ENCODE measurements around the gene ACOT11. TPM values are rescaled to one million over a fixed set of nuclear protein-coding genes. Genes with fewer than 3 reads are reported as not detected.
"Not testable (repeated sequence)": the region's sequence is repeated elsewhere in the genome, so short reads cannot be mapped to it uniquely, and the experiment has no call there.

Gene ACOT11
- total RNA-seq, 1 donor from 2014 or later: 5.0 TPM

DNA sequence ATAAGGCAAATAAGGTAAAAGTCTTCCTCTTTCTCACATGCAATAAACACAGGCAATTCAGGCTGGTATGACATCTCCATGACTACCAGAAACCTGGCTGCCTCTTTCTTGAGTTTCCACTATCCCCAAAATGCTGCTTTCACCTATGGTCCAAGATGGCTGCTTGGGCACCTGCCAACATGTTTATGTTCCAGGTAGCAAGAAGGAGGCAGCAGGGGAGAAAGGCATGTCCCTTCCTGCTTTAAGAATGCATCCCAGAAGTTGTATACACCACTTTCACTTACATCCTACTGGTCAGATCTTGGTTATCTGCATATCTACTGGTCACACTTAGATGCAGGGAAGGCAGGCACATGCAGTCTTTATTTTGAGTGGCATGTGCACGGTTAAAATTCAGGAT is 19.4 kb upstream of the ACOT11 start:
- H3K27me3 ChIP-seq: no peaks in the 10 kb centered on the region
- DNase-seq: no peak
- no peak overlapping the region for H3K4me3 ChIP-seq
- intact Hi-C loops (cut with DNase I): no loop called here
- no peak overlapping the region for H3K27ac ChIP-seq
- no peak for ATAC-seq
- TF ChIP-seq, protein P1, sequence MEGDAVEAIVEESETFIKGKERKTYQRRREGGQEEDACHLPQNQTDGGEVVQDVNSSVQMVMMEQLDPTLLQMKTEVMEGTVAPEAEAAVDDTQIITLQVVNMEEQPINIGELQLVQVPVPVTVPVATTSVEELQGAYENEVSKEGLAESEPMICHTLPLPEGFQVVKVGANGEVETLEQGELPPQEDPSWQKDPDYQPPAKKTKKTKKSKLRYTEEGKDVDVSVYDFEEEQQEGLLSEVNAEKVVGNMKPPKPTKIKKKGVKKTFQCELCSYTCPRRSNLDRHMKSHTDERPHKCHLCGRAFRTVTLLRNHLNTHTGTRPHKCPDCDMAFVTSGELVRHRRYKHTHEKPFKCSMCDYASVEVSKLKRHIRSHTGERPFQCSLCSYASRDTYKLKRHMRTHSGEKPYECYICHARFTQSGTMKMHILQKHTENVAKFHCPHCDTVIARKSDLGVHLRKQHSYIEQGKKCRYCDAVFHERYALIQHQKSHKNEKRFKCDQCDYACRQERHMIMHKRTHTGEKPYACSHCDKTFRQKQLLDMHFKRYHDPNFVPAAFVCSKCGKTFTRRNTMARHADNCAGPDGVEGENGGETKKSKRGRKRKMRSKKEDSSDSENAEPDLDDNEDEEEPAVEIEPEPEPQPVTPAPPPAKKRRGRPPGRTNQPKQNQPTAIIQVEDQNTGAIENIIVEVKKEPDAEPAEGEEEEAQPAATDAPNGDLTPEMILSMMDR (IDR thresholded peaks at IDR 0.05): no peak
- H3K4me1 ChIP-seq: no peaks in the 10 kb centered on the region
- H3K36me3 ChIP-seq: no peaks in the 10 kb centered on the region
- H3K9me3 ChIP-seq: no peaks in the 10 kb centered on the region

DNA sequence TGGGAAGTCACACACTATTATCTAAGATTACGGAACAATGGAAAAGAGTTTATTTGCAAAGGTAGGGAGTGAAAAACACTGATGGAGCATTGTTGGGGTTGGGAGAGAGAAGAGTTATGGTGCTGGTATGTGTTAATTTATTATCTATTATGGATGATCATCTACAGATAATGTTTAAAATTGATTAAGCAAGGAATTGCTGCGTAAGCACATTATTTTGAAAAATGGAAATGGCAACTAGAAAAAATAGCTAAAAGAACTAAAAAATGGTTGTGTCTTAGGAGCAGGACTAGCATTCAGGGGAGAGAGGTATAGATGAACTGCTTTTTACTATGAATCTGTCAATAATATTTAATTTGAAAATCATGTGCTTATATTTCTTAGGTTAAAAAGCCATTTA is 16.0 kb upstream of the ACOT11 start:
- TF ChIP-seq, protein P1 (IDR thresholded peaks at IDR 0.05): no peak
- Histone ChIP-seq H3K9me3 (no peaks in the 10 kb centered on the region), H3K27me3 (no peaks in the 10 kb centered on the region), H3K4me3 (no peak overlapping the region), H3K36me3 (no peaks in the 10 kb centered on the region), H3K27ac (no peak overlapping the region), H3K4me1 (no peaks in the 10 kb centered on the region)
- no peak for ATAC-seq
- intact Hi-C loops (cut with DNase I): no loop called here
- no peak for DNase-seq

DNA sequence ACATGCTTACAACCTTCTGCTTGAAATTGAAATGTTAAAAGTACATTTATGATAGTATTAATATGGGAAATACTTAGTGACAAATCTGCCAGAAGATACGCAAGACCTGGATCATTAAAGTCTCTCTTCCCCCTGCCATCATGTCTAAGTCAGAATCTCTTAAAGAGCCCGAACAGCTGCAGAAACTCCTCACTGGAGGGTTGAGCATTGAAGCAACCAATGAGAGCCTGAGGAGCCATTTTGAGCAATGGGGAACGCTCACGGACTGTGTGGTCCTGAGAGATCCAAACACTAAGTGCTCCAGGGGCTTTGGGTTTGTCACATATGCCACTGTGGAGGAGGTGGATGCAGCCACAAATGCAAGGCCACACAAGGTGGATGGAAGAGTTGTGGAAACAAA is 11.4 kb upstream of the ACOT11 start:
- H3K36me3 ChIP-seq; DNase-seq; H3K4me1 ChIP-seq; H3K9me3 ChIP-seq; H3K27ac ChIP-seq; H3K4me3 ChIP-seq; H3K27me3 ChIP-seq; ATAC-seq; intact Hi-C loops (cut with DNase I): not testable (repeated sequence)

DNA sequence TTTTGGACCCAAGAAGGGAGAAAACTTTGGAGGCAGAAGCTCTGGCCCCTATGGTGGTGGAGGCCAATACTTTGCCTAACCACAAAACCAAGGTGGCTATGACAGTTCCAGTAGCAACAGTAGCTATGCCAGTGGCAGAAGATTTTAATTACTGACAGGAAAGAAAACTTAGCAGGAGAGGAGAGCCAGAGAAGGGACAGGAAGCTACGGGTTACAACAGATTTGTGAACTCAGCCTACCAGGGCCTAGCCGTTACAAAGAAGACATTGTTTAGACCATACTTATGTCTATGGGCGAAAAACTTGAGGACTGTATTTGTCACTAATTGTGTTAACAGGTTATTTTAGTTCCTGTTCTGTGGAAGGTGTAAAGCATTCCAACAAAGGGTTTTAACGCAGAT is 10.4 kb upstream of the ACOT11 start:
- Histone ChIP-seq H3K36me3 (no peaks in the 10 kb centered on the region), H3K27me3 (no peaks in the 10 kb centered on the region), H3K9me3 (no peaks in the 10 kb centered on the region), H3K4me3 (no peak overlapping the region), H3K27ac (no peak overlapping the region), H3K4me1 (peaks cover 9% of the 10 kb centered on the region)
- intact Hi-C loops (cut with DNase I): no loop called here
- TF ChIP-seq, protein P1 (IDR thresholded peaks at IDR 0.05): no peak
- DNase-seq: no peak
- ATAC-seq: no peak

DNA sequence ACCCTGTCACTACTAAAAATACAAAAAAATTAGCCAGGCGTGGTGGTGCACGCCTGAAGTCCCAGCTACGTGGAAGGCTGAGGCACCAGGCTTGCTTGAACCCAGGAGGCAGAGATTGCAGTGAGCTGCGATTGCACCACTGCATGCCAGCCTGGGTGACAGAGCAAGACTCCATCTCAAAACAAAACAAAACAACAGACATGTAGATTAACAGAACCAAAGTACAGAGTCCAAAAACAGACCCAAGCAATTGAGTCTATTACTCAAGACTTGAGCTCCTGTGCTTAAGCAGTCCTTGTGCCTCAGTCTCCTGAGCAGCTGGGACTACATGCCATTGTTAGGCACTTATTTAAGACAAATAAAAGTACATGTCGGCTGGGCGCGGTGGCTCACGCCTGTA is 9.5 kb upstream of the ACOT11 start:
- no peak for ATAC-seq
- TF ChIP-seq, protein P1 (IDR thresholded peaks at IDR 0.05): no peak

DNA sequence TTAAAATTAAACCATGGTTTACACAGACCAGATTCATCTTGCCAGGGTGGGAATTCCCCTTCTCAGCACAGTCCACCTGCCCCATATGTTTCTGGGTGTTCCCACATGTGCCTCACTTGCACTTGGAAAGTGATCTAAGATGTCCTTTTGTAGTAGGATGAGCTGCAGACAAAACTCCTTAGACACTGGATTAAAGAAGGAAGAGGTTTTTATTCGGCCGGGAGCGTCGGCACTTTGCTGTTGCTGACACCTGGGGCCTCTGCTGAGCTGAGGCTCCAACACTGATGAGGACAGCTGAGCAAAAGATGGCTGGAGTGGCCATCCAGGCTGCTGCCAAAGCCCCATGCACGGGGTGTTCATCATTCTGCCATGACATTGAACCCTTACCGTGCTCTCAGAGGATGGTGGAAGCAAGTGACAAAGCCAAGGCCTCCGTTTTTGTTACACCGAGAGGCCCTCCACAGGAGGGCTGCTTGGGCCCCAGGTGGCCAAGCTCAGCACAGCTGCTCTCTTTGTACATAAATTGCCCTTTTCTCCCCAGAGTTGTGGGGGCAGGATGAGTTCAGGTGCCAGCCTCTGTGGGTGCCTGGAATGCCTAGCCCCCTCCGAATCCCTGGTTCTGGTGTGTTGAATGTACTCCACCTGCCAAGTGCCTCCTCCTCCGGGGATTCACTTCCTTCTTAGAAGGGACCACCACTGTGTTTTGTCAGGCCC is 7.3 kb upstream of the ACOT11 start:
- peaks cover 14% of the 10 kb centered on the region for H3K4me1 ChIP-seq
- intact Hi-C loops (cut with DNase I): no loop called here
- H3K27me3 ChIP-seq: no peaks in the 10 kb centered on the region

More for the DNA sequence above, 9.5 kb upstream of the ACOT11 start:
- H3K27me3 ChIP-seq: no peaks in the 10 kb centered on the region
- H3K4me3 ChIP-seq: no peak overlapping the region
- H3K36me3 ChIP-seq: no peaks in the 10 kb centered on the region
- intact Hi-C loops (cut with DNase I): no loop called here
- peaks cover 14% of the 10 kb centered on the region for H3K4me1 ChIP-seq
- DNase-seq: no peak
- no peaks in the 10 kb centered on the region for H3K9me3 ChIP-seq
- H3K27ac ChIP-seq: no peak overlapping the region

More for the DNA sequence above, 7.3 kb upstream of the ACOT11 start:
- Histone ChIP-seq H3K36me3 (no peaks in the 10 kb centered on the region), H3K27ac (no peak overlapping the region), H3K9me3 (no peaks in the 10 kb centered on the region), H3K4me3 (no peak overlapping the region)
- TF ChIP-seq, protein P1 (IDR thresholded peaks at IDR 0.05): no peak
- DNase-seq (no peak), ATAC-seq (no peak)
